LoVo (cell line): ENCODE measurements around the gene SLC5A3.
A peak's percentile ranks its signal among the peaks of the same experiment; 100 is the strongest.

Source experiments
- DNase-seq: peaks from one replicate; pipeline ENCODE4 v3.0.0-alpha.2; 2016; ENCODE audit warnings: low spot score

The SLC5A3 gene

DNA sequence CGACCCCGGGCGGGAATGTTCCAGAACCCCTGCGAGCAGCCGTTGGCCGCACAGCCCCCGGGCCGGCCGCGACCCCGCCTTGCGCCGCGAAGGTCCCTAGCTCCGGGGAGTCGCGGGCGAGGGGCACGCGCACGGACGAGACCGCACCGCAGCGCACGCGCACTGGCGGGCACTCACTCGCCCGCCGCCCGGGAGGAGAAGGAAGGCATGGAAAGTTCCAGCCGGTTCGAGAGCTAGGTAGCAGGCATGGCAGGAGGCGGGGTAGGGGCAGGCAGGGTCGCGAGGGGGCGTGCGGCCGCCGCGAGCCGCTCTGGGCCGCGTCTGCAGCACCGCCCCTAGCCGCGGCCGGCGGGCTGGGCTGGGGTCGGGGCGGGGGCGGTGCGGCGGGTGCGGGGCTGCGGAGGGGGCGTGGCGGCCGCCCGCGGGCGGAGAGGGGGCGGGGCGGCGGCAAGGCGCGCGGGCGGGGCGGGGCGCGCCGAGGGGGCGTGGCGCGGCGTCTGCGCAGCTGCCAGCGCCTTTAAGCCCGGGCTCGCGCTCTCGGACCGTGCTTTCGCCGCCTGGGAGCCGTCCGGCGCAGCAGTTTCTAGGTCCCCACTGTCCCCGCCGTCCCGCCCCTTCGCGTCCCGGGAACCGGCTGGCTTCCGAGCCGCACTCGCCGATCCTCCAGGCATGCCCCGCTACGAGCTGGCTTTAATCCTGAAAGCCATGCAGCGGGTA is at the start of gene SLC5A3, which contains the start of gene MRPS6:
Gene SLC5A3 (plus strand): TSS at position 547 of the 717 bp plus-strand sequence. CDS start 21,621 bp downstream, outside the sequence.
Gene MRPS6 (plus strand): TSS at position 547 of the 717 bp plus-strand sequence. CDS start 123 bp downstream, at position 670.
- peak; percentile 90 for DNase-seq

DNA sequence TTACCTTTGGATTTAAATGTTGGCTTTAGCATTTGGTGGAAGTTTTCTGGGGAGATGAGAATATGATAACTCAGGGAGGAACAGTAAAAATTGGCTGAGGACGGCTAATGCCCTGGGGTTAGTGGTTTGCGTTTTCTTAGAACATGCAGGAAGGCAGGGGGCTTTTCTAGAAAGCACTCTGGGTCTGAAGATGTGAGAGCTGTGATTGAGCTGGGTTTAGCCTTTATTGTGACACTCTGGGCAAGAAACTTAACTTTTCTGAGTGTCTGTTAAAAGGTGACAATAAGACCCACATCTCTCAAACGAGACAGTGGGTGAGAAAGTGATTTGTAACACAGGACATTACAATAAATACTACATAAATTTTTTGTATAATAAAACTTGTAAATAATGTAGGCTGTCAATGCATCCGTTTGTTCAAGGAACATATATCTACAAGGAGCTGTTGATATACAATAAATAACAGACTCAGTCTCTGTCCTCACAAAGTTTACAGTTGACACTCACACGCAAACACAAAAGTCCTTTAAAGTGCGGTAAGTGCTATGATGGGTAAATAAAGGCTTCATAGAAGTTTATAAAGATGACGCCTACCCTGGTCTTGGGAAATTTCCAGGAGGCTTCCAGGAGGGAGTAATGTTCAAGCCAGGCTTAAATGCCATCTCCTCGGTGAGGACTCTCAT is 49.5 kb upstream of the SLC5A3 start:
- no peak for DNase-seq

DNA sequence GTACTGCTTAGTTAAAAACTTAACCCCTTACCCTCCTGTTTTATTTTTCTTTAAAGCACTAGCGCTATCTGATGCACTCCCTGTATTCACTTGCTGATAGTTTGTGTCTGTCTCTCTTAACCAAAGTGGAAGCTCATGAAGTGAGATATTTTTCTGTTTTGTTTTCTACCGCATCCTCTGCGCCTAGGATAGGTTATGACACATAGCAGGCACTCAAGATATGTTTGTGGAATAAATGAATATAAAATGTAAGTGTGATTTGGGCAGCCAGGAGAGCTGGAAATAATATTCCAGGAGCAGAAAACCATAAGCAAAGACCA is 49.0 kb upstream of the SLC5A3 start:
- DNase-seq, result no peak

DNA sequence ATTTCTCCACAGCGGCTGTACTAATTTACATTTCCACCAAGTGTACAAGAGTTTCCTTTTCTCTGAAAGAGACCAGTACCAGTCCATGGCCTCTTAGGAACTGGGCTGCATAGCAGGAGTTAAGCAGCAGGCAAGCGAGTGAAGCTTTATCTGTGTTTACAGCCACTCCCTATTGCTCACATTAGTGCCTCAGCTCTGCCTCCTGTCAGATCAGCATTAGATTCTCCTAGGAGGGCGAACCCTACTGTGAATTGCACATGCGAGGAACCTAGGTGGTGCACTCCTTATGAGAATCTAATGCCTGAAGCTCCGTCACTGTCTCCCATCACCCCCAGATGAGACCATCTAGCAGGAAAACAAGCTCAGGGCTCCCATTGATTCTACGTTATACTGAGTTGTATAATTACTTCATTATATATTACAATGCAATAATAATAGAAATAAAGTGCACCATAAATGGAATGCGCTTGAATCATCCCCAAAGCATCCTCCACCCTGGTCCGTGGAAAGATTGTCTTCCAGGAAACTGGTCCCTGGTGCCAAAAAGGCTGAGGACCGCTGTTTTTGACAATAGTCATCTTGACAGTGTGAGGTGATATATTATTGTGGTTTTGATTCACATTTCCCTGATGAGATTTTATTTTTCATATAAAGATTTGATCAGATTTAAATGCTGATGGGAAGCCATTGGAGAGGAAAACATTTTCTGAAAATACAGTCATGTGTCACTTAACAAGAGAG is 45.5 kb upstream of the SLC5A3 start:
- no peak for DNase-seq

DNA sequence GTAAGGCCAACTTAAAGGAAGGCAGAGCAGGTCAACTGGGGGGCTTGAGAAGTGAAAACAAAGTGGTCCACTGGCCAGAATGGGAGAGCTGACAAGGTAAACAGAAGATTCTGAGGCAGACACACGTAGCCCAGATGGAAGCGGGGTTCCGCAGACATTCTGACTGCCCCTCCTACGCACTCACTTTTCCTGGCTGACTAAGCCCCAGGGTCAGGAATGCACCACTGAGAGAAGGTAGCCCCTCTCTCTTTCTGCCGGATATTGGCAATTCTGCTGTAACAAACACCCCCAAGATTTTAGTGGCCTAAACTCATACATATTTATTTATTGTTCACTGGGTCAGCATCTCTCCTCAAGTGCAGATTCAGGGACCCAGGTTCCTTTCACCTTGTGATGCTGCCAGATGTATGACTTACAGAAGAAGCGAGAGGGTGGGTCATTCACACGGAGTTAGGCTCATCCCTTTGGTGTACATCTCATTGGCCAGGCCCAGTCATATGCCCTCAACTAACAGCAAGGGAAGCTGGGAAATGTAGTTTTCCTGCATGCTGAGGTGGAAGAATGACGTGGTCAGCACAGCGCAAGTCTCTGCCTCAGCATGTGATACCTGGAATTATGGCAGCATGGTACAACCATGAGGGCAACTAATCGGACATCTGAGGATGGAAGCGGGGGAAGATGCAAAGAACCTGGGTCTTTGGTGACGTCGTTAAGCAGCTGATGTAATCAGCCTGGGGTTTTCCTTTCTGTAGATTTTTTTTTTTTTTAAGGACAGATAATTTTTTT is 43.4 kb upstream of the SLC5A3 start:
- DNase-seq, result no peak

DNA sequence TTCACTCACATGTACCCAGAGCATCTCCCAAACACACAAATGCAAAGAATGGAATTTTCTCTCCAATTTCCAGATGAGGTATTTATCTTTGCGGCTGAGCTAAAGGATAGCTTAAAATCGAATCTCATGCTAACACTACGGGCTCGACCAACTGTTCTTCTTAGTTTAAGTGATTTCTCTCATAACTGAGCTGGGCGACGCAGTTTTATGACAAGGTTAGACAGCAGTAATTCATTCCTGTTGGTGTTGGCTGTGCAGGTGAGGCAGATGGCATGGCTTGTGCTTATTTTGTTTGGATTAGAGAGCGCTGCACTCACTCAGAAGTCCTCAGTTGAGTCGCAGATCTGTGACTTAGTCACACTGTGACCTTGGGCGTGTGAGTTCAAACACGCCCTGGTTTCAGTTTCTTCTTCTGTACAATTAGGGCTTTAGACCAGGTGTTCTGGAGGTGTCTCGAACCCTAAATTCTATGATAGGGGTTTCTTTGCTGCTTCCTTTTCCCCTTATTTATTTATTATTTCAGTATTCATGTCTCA is 41.5 kb upstream of the SLC5A3 start:
- DNase-seq, result peak; percentile 74

DNA sequence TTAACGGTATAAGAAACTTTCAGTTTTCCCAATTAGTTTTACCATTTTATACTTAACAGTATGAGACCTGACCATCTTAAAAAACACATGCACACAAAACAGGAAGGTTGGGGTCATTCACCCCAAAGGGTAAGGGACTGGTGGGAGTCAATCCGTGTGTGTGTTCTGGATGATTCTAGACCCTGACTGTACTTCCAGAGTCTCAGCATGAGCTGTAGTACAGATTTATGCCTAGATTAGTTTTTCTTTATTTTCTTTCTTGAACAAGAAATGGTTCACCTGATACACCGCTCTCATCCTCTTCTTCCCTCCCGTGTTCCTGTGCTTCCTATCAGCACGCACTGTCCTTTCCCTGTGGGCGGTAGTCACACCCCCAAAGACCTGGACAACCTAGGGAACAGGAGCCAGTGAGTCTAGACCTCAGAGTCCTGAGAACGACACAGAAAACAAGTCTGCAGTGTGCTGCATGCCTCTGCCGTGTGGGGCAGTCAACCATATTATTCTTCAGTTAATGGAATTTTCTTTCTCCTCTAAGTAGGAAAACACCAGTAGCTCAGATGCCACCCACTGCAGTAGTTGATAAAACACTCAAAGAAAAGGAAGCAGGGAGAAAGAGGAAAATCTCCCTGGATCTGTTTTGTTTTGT is 38.9 kb upstream of the SLC5A3 start:
- no peak for DNase-seq

DNA sequence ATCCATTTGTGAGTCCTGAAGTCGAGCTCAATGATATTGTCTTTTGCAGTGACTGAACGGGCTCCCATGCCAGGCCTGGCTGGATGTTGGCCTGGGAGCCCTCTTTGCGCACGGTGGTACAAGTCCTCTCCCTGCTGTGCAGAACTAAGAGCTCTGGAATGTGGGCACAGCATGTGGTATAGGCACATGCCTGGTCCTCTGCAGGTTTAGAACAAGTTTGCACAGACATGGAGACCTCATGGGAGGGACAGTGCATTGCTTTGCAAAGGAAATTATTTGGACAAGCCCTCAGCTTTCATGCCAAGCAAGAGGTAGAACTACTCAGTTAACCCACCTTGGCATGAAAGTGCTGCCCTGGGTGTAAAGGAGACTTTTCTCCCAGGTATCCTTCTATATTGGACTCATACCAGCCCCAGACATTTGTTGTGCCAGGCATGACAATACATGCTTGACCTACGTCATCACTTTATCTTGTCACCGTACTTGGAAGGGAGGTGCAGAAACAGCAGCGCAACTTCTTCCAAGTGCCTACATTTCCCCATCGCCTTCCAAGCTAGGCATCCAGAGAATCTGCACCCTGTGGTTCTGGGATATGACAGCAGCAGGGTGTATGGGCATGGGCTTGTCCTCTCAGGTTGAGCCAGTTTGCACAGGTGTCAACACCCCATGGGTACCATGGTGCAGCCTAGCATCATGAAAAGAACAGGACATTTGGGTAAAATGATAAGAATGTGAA is 37.6 kb upstream of the SLC5A3 start:
- no peak for DNase-seq

DNA sequence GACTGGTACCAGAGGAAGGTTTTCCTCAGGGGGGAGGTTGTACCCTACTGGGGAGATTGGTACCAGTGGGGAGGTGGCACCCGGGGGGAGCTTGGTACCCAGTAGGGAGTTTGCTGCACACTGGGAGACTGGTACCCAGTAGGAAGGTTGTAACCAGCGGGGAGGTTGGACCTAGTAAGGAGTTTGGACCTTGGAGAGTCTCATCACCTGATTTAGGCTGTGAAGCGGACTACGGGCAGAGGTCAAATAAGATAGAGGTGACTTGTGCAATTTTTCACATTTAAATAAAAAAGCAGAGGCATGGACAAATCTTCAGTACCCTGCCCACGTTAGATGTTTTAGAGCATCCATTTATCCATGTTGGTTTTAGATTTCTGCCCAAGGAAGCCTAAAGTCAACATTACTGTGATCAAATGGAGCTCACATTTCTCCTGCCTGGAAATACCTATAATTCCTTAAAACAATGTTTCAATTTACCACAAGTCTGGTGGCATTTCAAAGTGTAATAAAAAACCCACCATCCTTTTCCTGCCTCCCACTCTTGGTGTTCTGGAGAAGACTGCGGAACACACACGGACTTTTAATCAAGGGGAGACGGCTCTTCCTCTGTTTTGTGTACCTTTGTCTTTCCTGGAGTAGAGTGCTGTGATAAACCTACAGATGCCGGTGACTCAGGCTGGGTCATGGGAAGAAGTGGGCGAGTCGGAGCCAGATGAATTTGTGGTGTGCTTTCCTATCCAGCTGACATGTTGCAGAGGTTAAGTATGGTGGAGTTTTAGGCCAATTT is 36.2 kb upstream of the SLC5A3 start:
- DNase-seq, result no peak

DNA sequence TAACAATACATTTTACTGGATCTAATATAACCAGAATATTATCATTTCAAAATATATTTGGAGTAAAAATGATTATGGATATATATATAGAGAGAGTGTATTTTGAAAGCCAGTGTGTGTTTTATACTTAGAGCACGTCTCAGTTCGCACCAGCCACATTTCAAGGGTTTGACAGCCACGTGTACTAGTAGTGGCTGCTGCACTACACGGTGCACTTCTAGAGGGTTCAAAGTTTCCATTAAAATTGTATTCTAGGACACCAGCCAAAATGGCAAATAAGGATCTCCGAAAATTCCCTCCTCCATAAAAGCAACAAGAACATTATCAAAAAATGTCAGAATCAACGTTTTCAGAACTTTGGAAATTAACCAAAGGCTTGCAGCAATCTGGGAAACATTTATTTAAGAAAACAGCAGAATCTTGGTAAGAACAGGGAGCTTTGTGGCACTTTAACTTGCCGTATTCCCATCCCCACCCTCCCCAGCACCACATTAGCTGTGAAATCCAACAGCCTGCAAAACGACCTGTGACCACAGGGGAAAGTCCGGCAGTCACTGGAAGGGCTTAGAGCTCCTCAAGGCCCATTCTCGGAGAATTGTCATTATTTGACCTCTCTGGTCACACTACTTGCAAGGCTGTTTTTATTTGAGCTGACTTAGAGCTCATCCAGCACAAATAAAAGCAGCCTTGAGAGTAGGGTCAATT is 33.5 kb upstream of the SLC5A3 start:
- DNase-seq, result no peak

DNA sequence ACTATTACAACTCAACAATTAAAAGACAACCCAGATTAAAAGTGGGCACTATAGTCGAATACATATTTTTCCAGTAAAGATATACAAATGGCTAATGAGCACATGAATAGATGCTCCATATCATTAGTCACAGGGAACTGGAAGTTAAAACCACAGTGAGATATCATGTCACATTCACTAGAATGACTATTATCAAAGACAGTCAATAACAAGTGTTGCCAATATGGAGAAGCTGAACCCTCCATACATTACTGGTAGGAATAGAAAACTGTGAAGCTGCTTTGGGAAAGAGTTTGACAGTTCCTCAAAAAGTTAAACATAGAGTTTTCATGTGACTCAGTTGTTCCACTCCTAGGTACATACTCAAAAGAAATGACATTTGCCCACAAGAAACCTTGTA is 30.6 kb upstream of the SLC5A3 start:
- DNase-seq, result no peak

DNA sequence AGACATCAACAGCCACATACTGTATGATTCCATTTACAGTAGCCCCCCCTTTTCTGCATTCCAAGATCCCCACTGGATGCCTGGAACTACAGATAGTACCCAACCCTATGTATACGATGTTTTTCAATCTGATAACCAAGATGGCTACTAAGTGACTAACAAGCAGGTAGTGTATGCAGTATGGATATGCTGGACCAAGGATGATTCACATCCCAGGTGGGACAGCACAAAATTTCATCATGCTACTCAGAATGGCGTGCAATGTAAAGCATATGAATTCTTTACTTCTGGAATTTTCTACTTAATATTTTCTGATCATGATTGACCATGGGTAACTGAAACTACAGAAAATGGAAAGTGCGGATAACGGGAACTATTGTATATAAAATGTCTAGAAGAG is 30.0 kb upstream of the SLC5A3 start:
- DNase-seq, result no peak

DNA sequence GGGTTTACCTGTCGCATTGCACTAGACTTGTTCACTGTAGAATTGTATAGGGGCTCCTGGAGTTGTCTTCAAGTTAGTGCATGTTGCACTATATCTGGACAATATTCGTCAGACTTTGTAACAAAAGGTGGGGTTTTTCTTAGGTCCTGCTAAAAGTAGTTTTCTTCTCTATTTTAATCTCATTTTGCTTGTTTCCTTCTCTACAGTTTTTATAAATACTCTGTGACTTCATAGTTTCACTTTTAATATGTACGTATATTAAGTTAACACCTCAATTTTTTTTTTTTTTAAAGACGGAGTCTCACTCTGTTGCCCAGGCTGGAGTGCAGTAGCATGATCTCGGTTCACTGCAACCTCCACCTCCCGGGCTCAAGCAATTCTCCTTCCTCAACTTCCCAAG is 26.5 kb upstream of the SLC5A3 start:
- DNase-seq, result no peak

DNA sequence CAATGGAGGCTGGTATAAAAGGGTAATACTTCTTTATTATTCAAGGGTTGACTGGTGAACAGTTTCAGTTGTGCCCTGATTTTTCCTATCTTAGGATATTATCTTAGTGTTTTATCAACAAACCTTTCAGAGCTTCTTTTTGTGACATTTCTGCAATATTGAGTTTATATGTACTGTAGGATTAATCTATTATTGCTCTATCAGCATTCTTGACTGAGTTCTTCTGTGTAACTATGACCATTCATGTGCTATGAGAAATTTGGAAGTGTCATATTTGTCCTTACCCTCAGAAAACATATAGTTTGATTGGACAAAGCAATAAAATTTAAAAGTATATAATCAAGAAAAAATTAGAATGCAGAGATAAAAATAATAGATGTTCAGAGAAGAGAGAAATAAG is 25.5 kb upstream of the SLC5A3 start:
- DNase-seq, result no peak

DNA sequence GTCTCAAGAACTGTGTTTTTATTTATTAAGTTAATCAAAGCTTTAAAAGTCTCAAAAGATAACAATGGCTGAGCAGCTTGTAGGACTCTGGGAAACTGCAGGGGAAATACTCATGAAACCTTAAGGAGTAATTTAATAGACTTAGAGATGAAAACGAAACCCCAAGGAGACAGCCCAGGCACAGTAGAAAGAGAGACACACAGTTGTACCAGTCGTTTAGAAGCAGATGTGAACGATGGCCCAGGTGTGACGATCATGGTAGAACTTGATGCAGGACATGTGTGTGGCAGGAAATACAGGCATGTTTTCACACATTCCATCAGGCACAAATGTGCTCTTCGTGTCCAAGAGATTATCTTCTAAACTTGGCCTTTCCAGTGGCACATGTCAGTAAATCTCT is 21.2 kb upstream of the SLC5A3 start:
- no peak for DNase-seq

DNA sequence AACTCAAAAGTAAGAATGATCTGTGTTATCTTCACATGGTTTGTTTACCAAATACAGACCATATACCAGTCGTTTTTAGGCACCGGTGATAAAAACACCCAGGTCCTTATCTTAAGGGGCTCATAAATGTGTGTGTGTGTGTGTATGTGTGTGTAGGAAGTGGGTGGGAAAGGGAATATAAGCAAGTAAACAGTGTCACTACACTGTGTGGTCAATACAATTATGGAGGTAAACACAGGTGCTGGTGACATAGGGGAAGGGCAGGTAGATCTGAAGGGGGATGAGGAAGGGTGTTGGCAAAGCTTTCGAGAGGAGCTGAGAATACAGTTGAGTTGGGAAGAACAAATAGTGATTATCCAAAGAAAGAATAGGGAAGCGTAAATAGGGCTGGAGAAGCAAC is 19.1 kb upstream of the SLC5A3 start:
- DNase-seq, result no peak

DNA sequence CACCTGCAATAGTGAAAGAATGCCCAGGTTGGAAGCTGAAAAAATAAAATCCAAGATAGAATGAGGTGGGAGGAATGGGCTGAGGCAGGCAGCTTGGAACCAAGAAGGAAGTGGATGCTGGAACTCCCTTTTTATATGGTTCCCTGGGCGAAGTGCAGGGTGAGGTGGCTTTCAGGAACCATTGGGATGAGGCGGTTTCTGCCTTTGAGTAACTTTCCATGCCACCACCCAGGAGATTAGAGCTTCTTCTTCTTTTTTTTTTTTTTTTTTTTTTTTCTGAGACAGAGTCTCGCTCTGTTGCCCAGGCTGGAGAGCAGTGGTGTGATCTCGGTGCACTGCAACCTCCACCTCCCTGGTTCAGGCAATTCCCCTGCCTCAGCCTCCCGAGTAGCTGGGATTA is 17.8 kb upstream of the SLC5A3 start:
- no peak for DNase-seq

DNA sequence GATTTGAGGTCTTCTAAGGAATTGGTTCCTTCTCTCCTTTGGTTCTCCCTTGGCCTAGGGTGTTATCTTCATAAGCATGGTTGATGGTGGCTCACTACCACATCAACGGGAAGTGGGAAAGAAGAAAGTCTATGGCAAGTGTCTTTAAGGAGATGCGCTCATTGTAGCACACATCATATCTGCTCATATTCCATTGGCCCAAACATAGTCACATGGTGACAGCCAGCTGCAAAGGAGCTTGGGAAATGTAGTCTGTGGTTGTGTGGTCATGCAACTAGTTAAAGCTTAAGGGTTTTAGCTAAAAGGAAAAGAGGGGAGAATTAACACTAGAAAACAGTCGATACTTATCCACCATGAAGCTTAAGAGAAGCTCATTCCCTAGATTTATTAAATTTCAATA is 11.4 kb upstream of the SLC5A3 start:
- no peak for DNase-seq

DNA sequence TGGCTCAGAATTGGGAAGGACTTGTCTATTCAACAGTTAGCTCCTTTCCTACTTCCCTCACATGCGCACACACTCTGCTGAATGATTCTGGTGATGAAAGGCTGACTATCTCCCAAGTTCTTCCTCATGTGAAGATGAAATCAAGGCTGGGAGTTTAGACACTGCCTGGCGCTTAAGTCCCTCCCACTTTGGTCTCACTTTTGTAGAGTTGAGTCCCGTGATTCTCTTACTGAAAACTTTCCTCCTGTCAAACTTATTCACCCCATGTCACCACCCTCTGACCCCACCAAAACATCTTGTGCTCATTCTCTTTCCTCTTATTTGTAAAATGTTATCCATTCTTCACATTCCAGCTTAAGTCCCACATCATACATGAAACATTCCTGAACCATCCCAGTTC is 8.4 kb upstream of the SLC5A3 start:
- DNase-seq, result no peak
